Endothelial cell of umbilical vein (primary cell): Measurements from ENCODE around the gene METTL21C.

Experiments used
- JUN ChIP-seq: IDR thresholded peaks from 2 replicates; pipeline ENCODE4 v1.6.1; 2011; ENCODE audit warnings: borderline replicate concordance, low read depth; ENCODE audit not compliant: insufficient read length, insufficient read depth
- POLR2AphosphoS5 ChIP-seq: IDR thresholded peaks from 2 replicates; pipeline ENCODE4 v1.6.1; 2012; ENCODE audit warnings: low read depth, mild to moderate bottlenecking, control low read depth, low read length, moderate library complexity; ENCODE audit not compliant: insufficient read depth

DNA sequence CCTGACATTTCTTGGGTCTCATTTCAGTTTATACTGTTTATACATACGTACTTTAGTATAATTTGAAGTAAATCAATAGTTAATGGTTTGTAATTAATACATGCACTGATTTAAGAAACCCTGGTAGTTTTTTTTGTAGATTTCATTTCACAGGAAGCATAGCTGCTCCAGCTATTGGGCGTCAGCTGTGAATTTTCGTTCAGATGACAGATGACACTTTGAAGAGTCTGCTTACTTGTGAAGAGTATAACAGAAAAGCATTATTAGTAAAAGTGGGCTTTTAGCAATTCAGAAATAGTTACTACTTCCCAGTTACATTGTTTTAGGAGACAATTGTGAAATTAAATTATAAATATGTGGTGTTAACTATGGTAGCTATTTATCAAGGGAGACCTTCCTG lies 44.4 kb downstream of the METTL21C start:
- TF ChIP-seq POLR2AphosphoS5 (no peak), JUN (no peak)
